Liver (tissue), 9 donors: ENCODE results near the gene PGBD4. TPM values are rescaled to one million over a fixed set of nuclear protein-coding genes. Genes with fewer than 3 reads are reported as not detected.

Experiments
- DNase-seq: peaks from one replicate; pipeline ENCODE4 v3.0.0-alpha.2; 2017; ENCODE audit warnings: low spot score
- H3K27ac ChIP-seq, 2 donors: one replicate each; pipeline ENCODE4 v1.7.0; 2013; ENCODE audit warnings: inconsistent platforms in 2 of 2, low read length in 2 of 2, control low read depth in 1 of 2, low read depth in 1 of 2, mild to moderate bottlenecking in 1 of 2
- H3K27me3 ChIP-seq, 4 donors: one replicate each; pipeline versions ENCODE4 v1.6.1 to v1.7.0; 2013; ENCODE audit warnings: low read length in 3 of 4, inconsistent platforms in 1 of 4, mild to moderate bottlenecking in 1 of 4, moderate library complexity in 1 of 4; ENCODE audit not compliant: control insufficient read depth in 4 of 4, insufficient read depth in 4 of 4
- H3K36me3 ChIP-seq, 4 donors: one replicate each; pipeline versions ENCODE4 v1.6.1 to v1.7.0; 2013; ENCODE audit warnings: low read length in 3 of 4, mild to moderate bottlenecking in 3 of 4, low read depth in 1 of 4, moderate library complexity in 1 of 4; ENCODE audit not compliant: control insufficient read depth in 4 of 4, insufficient read depth in 3 of 4
- H3K4me1 ChIP-seq, 4 donors: one replicate each; pipeline versions ENCODE4 v1.6.1 to v1.7.0; 2013; ENCODE audit warnings: low read length in 3 of 4, mild to moderate bottlenecking in 3 of 4, moderate library complexity in 1 of 4; ENCODE audit not compliant: control insufficient read depth in 4 of 4, insufficient read depth in 4 of 4
- H3K4me3 ChIP-seq, 3 donors: one replicate each; pipeline versions ENCODE4 v1.6.1 to v1.7.0; 2013; ENCODE audit warnings: low read length in 3 of 3, control low read depth in 1 of 3, low read depth in 1 of 3, mild to moderate bottlenecking in 1 of 3
- H3K9ac ChIP-seq, 2 donors: one replicate each; pipeline ENCODE4 v1.7.0; 2013; ENCODE audit warnings: low read length in 2 of 2, mild to moderate bottlenecking in 2 of 2, moderate library complexity in 2 of 2, control low read depth in 1 of 2, low read depth in 1 of 2
- H3K9me3 ChIP-seq, 4 donors: one replicate each; pipeline versions ENCODE4 v1.6.1 to v1.7.0; 2013; ENCODE audit warnings: low read length in 3 of 4; ENCODE audit not compliant: control insufficient read depth in 4 of 4
- EGR1 ChIP-seq, 2 donors: IDR thresholded peaks; 2 replicates each; pipeline ENCODE4 v1.6.1; 2016 to 2018; ENCODE audit warnings: antibody characterized with exemption in 2 of 2, low read depth in 2 of 2
- FOXA2 ChIP-seq: IDR thresholded peaks from 2 replicates; pipeline ENCODE4 v1.6.1; 2016; ENCODE audit warnings: antibody characterized with exemption
- HNF4G ChIP-seq: IDR thresholded peaks from 2 replicates; pipeline ENCODE4 v1.6.1; 2016; ENCODE audit warnings: antibody characterized with exemption
- JUND ChIP-seq, 2 donors: IDR thresholded peaks; 2 replicates each; pipeline ENCODE4 v1.6.1; 2016; ENCODE audit warnings: antibody characterized with exemption in 2 of 2
- NR2F2 ChIP-seq: IDR thresholded peaks from 2 replicates; pipeline ENCODE4 v1.6.1; 2016; ENCODE audit warnings: antibody characterized with exemption
- RAD21 ChIP-seq, 2 donors: IDR thresholded peaks; 2 replicates each; pipeline ENCODE4 v1.6.1; 2016; ENCODE audit warnings: antibody characterized with exemption in 2 of 2, mild to moderate bottlenecking in 2 of 2
- SP1 ChIP-seq: IDR thresholded peaks from 2 replicates; pipeline ENCODE4 v1.6.1; 2018; ENCODE audit warnings: antibody characterized with exemption, mild to moderate bottlenecking
- TAF1 ChIP-seq: conservative IDR thresholded peaks from 2 replicates; pipeline ENCODE4 v1.6.1; 2016; ENCODE audit warnings: antibody characterized with exemption, mild to moderate bottlenecking
- YY1 ChIP-seq: IDR thresholded peaks from 2 replicates; pipeline ENCODE4 v1.6.1; 2016; ENCODE audit warnings: antibody characterized with exemption, mild to moderate bottlenecking
- WGBS: extraction: QIAGEN DNeasy Blood & Tissue Kit; methylation state at CpG from one replicate; pipeline ENCODE4 v1.1.7; 2013; 5-methylcytosine and 5-hydroxymethylcytosine counted together
- polyA plus RNA-seq, 2 donors: library from polyadenylated mRNA; stranded (reverse) in 1 of 2; unstranded in 1 of 2; fragments of 200-250 nt in 1 of 2; fragments of >200 nt in 1 of 2; fragmentation: Nextera tagmentation in 1 of 2; extraction: Ambion mirVana in 1 of 2; gene quantifications; one replicate each; pipeline versions ENCODE4 v1.2.1 to v1.2.3, GENCODE V29; 2013 to 2015
- total RNA-seq, 2 donors: library from RNA; depleted of rRNA; stranded (reverse); fragments of >200 nt; gene quantifications; one replicate each; pipeline ENCODE4 v1.2.3, GENCODE V29; 2014
- TF ChIP-seq, protein P1 (sequence below): fragments of 150-350 bp; IDR thresholded peaks from 2 replicates; pipeline ENCODE4 v1.5.1; 2017; ENCODE audit warnings: improper control_type of control experiment, low read depth, low read length; ENCODE audit not compliant: missing input control
- TF ChIP-seq, protein P2 (sequence below): IDR thresholded peaks from 2 replicates; pipeline ENCODE4 v1.6.1; 2016; ENCODE audit warnings: antibody characterized with exemption
- TF ChIP-seq, protein P3 (sequence below): IDR thresholded peaks from 2 replicates; pipeline ENCODE4 v1.6.1; 2016; ENCODE audit warnings: antibody characterized with exemption
- TF ChIP-seq, protein P4 (sequence below): IDR thresholded peaks from 2 replicates; pipeline ENCODE4 v1.6.1; 2016; ENCODE audit warnings: antibody characterized with exemption, mild to moderate bottlenecking
- TF ChIP-seq, protein P5 (sequence below): IDR thresholded peaks from 2 replicates; pipeline ENCODE4 v1.6.1; 2016; ENCODE audit warnings: antibody characterized with exemption
- donor health status: healthy.
- donor health status: healthy.
- donor health status: healthy.
- donor health status: healthy.
- donor health status: healthy.

PGBD4 gene
- total and polyA plus RNA-seq, 4 donors, result 0.39 to 1.1 (median 0.94) TPM

DNA sequence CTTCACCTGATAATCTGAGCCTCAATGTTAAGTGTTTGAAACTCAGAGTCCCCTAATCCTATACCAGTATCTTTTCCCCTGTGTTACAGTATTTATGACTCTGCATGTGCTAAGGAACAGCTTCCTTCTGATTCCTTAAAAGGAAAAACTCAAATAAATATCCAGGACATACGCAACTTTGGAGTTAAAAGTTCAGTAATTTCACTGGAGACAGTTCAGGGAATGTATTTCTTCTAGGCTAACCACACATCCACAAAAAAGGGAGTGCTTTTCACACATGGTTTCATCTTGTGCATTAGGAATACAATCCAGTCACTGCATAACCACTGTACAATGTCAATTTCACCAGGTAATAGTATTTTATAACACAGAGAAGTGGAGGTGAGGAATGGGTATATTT is 31.0 kb downstream of the PGBD4 start:
- no peak for DNase-seq
- no peak for TF ChIP-seq HNF4G
- no peak for TF ChIP-seq SP1
- no peak for TF ChIP-seq JUND (IDR thresholded peaks at IDR 0.05)
- Histone ChIP-seq H3K27ac (no peak overlapping the region), H3K4me3 (no peak overlapping the region), H3K36me3 (peaks cover 0 to 2% (median 0%) of the 10 kb centered on the region in 4 donors), H3K4me1 (no peaks in the 10 kb centered on the region), H3K27me3 (no peaks in the 10 kb centered on the region), H3K9me3 (no peaks in the 10 kb centered on the region), H3K9ac (no peak overlapping the region)
- WGBS, result 97% methylated on average over 1 of the region's 1 CpG

DNA sequence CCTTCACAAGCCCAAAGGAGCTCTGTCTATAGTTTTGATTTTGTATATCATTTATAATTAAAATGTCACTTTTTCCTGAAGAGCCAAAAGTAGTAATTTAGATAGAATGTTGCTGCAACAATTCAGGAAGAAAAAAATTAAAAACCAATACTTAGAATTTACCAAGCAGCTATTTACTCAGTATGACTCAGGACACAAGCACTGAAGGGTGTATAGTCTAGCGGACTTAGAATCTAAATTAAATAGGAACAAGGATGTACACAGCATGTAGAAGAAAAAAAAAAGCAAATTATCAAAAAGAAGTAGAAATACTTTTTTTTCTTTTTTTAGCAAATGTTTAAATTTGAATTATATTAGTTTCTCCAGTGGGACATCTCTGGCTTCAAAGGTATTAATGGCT is 31.6 kb downstream of the PGBD4 start:
- TF ChIP-seq, protein P1, sequence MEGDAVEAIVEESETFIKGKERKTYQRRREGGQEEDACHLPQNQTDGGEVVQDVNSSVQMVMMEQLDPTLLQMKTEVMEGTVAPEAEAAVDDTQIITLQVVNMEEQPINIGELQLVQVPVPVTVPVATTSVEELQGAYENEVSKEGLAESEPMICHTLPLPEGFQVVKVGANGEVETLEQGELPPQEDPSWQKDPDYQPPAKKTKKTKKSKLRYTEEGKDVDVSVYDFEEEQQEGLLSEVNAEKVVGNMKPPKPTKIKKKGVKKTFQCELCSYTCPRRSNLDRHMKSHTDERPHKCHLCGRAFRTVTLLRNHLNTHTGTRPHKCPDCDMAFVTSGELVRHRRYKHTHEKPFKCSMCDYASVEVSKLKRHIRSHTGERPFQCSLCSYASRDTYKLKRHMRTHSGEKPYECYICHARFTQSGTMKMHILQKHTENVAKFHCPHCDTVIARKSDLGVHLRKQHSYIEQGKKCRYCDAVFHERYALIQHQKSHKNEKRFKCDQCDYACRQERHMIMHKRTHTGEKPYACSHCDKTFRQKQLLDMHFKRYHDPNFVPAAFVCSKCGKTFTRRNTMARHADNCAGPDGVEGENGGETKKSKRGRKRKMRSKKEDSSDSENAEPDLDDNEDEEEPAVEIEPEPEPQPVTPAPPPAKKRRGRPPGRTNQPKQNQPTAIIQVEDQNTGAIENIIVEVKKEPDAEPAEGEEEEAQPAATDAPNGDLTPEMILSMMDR, result no peak
- TF ChIP-seq, protein P2, sequence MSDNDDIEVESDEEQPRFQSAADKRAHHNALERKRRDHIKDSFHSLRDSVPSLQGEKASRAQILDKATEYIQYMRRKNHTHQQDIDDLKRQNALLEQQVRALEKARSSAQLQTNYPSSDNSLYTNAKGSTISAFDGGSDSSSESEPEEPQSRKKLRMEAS, result no peak
- TF ChIP-seq FOXA2 (no peak), YY1 (no peak), TAF1 (no peak), RAD21 (IDR thresholded peaks at IDR 0.05) (no peak), NR2F2 (no peak), EGR1 (IDR thresholded peaks at IDR 0.05; ENCODE audit: low read depth in 2 of 2) (no peak)
- TF ChIP-seq, protein P3, sequence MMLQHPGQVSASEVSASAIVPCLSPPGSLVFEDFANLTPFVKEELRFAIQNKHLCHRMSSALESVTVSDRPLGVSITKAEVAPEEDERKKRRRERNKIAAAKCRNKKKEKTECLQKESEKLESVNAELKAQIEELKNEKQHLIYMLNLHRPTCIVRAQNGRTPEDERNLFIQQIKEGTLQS, result no peak
- TF ChIP-seq, protein P4, sequence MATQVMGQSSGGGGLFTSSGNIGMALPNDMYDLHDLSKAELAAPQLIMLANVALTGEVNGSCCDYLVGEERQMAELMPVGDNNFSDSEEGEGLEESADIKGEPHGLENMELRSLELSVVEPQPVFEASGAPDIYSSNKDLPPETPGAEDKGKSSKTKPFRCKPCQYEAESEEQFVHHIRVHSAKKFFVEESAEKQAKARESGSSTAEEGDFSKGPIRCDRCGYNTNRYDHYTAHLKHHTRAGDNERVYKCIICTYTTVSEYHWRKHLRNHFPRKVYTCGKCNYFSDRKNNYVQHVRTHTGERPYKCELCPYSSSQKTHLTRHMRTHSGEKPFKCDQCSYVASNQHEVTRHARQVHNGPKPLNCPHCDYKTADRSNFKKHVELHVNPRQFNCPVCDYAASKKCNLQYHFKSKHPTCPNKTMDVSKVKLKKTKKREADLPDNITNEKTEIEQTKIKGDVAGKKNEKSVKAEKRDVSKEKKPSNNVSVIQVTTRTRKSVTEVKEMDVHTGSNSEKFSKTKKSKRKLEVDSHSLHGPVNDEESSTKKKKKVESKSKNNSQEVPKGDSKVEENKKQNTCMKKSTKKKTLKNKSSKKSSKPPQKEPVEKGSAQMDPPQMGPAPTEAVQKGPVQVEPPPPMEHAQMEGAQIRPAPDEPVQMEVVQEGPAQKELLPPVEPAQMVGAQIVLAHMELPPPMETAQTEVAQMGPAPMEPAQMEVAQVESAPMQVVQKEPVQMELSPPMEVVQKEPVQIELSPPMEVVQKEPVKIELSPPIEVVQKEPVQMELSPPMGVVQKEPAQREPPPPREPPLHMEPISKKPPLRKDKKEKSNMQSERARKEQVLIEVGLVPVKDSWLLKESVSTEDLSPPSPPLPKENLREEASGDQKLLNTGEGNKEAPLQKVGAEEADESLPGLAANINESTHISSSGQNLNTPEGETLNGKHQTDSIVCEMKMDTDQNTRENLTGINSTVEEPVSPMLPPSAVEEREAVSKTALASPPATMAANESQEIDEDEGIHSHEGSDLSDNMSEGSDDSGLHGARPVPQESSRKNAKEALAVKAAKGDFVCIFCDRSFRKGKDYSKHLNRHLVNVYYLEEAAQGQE, result no peak
- TF ChIP-seq, protein P5, sequence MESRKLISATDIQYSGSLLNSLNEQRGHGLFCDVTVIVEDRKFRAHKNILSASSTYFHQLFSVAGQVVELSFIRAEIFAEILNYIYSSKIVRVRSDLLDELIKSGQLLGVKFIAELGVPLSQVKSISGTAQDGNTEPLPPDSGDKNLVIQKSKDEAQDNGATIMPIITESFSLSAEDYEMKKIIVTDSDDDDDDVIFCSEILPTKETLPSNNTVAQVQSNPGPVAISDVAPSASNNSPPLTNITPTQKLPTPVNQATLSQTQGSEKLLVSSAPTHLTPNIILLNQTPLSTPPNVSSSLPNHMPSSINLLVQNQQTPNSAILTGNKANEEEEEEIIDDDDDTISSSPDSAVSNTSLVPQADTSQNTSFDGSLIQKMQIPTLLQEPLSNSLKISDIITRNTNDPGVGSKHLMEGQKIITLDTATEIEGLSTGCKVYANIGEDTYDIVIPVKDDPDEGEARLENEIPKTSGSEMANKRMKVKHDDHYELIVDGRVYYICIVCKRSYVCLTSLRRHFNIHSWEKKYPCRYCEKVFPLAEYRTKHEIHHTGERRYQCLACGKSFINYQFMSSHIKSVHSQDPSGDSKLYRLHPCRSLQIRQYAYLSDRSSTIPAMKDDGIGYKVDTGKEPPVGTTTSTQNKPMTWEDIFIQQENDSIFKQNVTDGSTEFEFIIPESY, result no peak
- no peaks in the 10 kb centered on the region for H3K9me3 ChIP-seq
- H3K4me1 ChIP-seq, result no peaks in the 10 kb centered on the region
- no peak overlapping the region for H3K27ac ChIP-seq
- no peak overlapping the region for H3K4me3 ChIP-seq
- peaks cover 0 to 2% (median 0%) of the 10 kb centered on the region in 4 donors for H3K36me3 ChIP-seq
- no peak overlapping the region for H3K9ac ChIP-seq
- 99% methylated on average over 1 of the region's 1 CpG for WGBS
- no peaks in the 10 kb centered on the region for H3K27me3 ChIP-seq
- DNase-seq, result no peak
